Fibroblast of skin of left quadriceps (primary cell): ENCODE data around the gene FYB1.
A peak's percentile ranks its signal among the peaks of the same experiment; 100 is the strongest.

Source experiments
- DNase-seq, 2 experiments: peaks; one replicate each; pipeline ENCODE4 v3.0.0-alpha.2; 2013; ENCODE audit warnings: low read depth in 2 of 2

The FYB1 gene

GRCh38 chr5:39203951-39204350 is 15.4 kb downstream of the FYB1 start:
- DNase-seq: no peak

- no peak for DNase-seq
Observed at GRCh38 chr5:39203275-39203922, 16.0 kb downstream of the FYB1 start.

GRCh38 chr5:39202597-39203274 is 16.6 kb downstream of the FYB1 start:
- no peak for DNase-seq

- DNase-seq: no peak
Observed at GRCh38 chr5:39201781-39202596, 17.4 kb downstream of the FYB1 start.

GRCh38 chr5:39201160-39201780 is 18.1 kb downstream of the FYB1 start:
- DNase-seq: no peak

GRCh38 chr5:39200081-39200480 is 19.3 kb downstream of the FYB1 start:
- no peak for DNase-seq

- DNase-seq: no peak
Observed at GRCh38 chr5:39199335-39199734, 20.0 kb downstream of the FYB1 start.

GRCh38 chr5:39198127-39198526 is 21.2 kb downstream of the FYB1 start:
- DNase-seq: no peak

- no peak for DNase-seq
Observed at GRCh38 chr5:39197556-39197955, 21.8 kb downstream of the FYB1 start.

- DNase-seq: no peak
Observed at GRCh38 chr5:39195198-39195826, 24.1 kb downstream of the FYB1 start.

GRCh38 chr5:39194466-39195136 is 24.8 kb downstream of the FYB1 start:
- peak; percentile 37 to 42 for DNase-seq

GRCh38 chr5:39193553-39194465 is 25.6 kb downstream of the FYB1 start:
- DNase-seq: no peak

- DNase-seq: no peak
Observed at GRCh38 chr5:39192450-39193160, 26.8 kb downstream of the FYB1 start.

GRCh38 chr5:39191216-39191615 is 28.1 kb downstream of the FYB1 start:
- no peak for DNase-seq

- no peak for DNase-seq
Observed at GRCh38 chr5:39190311-39191102, 28.9 kb downstream of the FYB1 start.

GRCh38 chr5:39189292-39189955 is 29.9 kb downstream of the FYB1 start:
- no peak for DNase-seq

- no peak for DNase-seq
Observed at GRCh38 chr5:39187831-39188731, 31.3 kb downstream of the FYB1 start.
